Epithelial cell of esophagus (primary cell): ENCODE data around the gene TMEM117.
"Not testable (repeated sequence)": the region's sequence is repeated elsewhere in the genome, so short reads cannot be mapped to it uniquely, and the experiment has no call there.

Experiments
- DNase-seq: peaks from one replicate; pipeline ENCODE4 v3.0.0; 2010; ENCODE audit warnings: low read depth
- H3K4me3 ChIP-seq: 2 replicates; pipeline ENCODE4 v1.5.1; 2011; ENCODE audit warnings: mild to moderate bottlenecking, low read length, control low read depth
- TF ChIP-seq, protein P1 (sequence below): IDR thresholded peaks from 2 replicates; pipeline ENCODE4 v1.5.1; 2011; ENCODE audit warnings: low read depth, mild to moderate bottlenecking, low read length, control low read depth, inconsistent platforms; ENCODE audit not compliant: insufficient read depth; ENCODE audit errors: missing control alignments

Gene TMEM117

DNA sequence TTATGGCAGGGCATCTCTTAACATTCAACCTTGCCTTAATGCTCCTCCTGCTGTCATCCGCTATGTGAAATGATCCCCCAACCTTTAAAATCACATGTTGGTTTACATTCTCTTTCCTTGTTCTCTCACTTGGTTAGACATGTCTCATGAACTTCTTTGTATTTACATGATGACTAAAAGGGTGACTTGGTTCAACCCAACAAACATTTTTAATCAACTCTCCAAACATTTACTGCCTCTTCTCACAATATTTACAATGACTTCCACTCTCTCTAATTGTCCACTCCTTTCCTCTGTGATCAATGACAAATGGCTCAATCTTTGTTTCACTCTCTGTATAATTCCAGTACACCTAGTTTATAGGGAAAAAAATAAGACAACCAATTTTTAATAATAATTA, 534.1 kb downstream of the TMEM117 start:
- TF ChIP-seq, protein P1, sequence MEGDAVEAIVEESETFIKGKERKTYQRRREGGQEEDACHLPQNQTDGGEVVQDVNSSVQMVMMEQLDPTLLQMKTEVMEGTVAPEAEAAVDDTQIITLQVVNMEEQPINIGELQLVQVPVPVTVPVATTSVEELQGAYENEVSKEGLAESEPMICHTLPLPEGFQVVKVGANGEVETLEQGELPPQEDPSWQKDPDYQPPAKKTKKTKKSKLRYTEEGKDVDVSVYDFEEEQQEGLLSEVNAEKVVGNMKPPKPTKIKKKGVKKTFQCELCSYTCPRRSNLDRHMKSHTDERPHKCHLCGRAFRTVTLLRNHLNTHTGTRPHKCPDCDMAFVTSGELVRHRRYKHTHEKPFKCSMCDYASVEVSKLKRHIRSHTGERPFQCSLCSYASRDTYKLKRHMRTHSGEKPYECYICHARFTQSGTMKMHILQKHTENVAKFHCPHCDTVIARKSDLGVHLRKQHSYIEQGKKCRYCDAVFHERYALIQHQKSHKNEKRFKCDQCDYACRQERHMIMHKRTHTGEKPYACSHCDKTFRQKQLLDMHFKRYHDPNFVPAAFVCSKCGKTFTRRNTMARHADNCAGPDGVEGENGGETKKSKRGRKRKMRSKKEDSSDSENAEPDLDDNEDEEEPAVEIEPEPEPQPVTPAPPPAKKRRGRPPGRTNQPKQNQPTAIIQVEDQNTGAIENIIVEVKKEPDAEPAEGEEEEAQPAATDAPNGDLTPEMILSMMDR, result no peak
- no peak overlapping the region for H3K4me3 ChIP-seq
- peak; percentile 14 for DNase-seq

DNA sequence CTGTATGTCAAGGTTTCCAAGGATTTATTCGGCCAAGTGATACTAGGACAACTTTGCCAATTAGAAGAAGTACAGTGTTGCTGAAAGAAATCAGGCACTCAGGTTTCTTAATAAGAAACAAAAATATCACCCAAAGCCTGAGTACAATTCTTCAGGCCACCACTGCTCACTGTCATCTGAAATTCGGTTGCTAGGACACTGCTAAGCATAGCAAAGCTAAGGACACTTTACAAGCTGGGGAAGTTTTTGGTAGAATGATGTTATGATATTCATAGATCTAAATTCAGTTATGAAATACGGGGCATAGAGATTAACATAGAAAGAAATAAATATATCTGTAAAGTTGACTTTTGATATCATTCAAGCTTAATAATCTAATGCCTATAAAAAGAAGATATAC, 535.1 kb downstream of the TMEM117 start:
- DNase-seq, result no peak
- no peak overlapping the region for H3K4me3 ChIP-seq
- TF ChIP-seq, protein P1, result no peak

DNA sequence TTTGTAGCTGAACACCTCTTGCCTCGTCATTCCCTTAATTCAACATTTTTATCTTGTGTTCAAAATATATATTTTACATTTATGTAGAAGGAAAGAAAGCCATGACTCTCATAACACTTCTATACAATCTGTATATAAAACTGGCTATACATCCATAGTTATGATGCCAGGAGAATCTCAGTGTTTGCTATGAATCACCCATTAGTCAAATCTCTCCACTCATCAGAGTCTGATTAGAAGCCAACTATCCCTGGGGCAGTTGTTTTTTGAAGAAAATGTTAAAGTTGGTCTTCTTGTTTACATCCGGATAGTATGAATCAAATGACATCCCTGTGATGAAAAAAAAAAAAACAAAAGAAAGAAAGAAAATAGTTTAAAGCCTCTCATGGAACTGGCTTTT, 536.4 kb downstream of the TMEM117 start:
- DNase-seq, result peak; percentile 93
- TF ChIP-seq, protein P1, result no peak
- no peak overlapping the region for H3K4me3 ChIP-seq

DNA sequence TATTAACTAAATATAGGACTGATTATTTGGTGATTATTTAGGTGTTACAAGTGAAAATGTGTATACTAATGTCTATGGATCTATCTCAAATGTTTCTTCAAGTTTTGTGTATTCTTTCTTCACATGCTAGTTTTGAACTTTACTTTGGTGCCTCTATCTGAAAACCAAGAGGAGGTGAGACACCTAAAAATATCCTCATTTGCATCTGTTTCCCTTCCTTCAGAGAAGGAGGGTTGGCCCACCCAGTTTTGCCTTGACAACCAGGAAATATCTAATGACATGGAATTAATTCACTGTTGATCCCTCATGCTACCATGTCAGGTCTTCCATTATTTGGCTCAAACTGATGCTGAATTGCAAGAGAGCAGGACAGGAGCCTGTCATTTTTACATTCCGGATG, 539.8 kb downstream of the TMEM117 start:
- no peak for DNase-seq
- TF ChIP-seq, protein P1, result no peak
- no peak overlapping the region for H3K4me3 ChIP-seq

DNA sequence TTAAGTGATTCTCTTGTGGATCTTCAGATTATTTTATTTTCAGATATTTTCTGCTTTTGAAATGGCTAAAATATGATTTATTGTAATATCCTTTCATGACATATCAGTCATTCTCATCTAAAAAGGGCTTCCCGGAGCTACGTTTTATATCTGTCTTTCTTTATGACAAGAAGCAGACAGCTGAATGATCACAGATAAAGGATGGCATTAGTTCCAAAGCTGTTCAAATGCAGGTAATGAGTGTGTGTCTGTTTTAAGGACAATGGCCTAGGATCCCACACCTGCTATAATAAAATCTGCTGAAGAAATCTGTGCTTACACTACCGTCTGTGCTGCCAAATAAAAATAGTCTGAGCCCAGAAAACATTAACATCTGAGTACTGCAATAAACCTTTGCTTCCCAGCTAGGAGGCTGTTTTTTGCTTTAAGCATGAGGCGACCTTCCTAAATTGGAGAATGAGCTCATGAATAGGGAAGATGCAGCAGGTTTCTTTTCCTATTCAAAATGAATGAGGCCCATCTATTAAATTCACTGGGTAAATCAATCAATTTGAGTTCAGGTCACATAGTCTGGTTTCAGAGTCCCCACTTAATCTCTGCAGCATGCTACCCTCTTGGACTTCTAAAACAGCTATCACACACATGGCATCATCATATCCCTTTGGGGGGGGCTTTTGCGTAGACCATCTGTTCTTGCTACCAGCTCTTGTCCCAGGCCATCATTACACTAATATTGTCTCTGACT, 541.7 kb downstream of the TMEM117 start:
- DNase-seq, result no peak
- H3K4me3 ChIP-seq, result no peak overlapping the region
- TF ChIP-seq, protein P1, result no peak

DNA sequence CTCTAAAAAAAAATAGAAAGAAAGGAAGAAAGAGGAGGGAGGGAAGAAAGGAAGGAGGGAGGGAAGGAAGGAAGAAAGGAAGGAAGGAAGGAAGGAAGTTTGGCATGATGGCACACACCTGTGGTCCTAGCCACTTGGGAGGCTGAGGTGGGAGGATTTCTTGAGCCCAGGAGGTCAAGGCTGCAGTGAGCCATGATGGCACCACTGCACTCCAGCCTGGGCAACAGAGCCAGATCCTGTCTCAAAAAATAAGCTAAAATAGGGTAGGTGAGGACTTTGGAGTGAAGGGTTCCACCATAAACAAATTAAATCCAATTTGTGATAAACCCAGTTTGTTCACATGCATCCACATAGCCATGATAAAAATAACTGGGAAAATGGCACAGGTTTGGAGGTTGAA, 543.2 kb downstream of the TMEM117 start:
- DNase-seq, H3K4me3 ChIP-seq: not testable (repeated sequence)

DNA sequence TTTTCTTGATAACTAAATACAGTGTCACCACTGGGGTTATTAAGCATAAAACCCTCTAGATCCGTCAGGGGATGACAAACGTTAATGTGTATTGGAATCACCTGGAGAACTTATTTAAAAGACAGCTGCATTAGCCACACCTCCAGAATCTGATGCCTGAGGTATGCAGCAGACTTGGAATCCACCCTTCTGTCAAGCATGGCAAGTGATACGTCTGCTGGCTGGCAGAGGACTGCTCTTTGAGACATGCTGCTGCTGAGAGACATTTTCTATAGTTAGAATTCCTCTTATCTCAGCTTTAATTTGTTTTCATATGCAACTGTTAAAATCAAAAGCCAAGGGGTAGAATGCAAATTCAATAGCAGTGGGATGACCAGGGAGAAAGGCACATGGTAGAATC, 544.0 kb downstream of the TMEM117 start:
- no peak overlapping the region for H3K4me3 ChIP-seq
- TF ChIP-seq, protein P1, result no peak
- DNase-seq, result peak; percentile 11
